HG03354 (cell line): ENCODE data around the gene RHEB.

Experiments used
- ATAC-seq: cut with Tn5 transposase; IDR thresholded peaks from one replicate; pipeline ENCODE4 v1.9.1; 2021; ENCODE audit warnings: mild to moderate bottlenecking; ENCODE audit not compliant: unreplicated experiment, poor library complexity, severe bottlenecking

RHEB gene

GRCh38 chr7:151454932-151455530, 64.7 kb downstream of the RHEB start:
- no peak for ATAC-seq

DNA sequence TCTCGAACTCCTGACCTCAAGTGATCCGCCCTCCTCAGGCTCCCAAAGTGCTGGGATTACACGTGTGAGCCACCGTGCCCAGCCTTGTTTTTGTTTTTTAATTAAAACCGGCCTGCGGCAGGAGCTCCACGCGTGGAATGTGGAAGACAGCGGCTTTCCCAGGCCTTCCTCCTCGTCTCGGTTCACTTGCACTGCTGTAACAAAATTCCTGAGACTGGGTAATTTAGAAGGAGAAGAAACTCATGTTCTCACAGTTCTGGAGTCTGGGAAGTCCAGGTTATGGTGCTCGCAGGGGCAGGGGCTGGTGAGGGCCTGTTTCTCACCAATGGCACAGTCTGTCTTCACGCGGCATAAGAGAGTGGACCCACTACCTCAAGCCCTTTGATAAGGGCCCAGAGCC, 65.4 kb downstream of the RHEB start:
- no peak for ATAC-seq

DNA sequence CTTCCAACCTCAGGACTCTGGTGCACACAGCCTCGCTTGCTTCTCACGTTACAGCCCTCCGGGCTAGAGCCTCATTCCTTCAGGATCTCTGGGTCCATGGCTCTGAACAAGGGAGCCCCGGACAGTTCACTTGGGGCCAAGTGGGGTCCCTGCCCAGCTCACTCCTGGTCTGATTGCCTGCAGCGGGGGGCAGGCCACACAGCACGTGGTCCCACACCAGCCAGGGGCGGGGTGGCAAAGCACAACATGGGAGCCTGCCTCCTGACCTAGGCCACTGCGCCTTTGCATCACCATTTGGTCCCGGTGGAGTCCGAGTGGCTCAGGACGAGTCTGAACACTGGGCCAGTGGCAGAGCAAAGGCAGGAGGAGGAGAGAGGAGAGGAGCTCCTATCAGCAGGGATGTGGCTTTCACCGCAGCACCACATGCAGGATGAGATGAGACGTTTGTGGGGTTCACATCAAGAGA, 66.3 kb downstream of the RHEB start:
- ATAC-seq: no peak

DNA sequence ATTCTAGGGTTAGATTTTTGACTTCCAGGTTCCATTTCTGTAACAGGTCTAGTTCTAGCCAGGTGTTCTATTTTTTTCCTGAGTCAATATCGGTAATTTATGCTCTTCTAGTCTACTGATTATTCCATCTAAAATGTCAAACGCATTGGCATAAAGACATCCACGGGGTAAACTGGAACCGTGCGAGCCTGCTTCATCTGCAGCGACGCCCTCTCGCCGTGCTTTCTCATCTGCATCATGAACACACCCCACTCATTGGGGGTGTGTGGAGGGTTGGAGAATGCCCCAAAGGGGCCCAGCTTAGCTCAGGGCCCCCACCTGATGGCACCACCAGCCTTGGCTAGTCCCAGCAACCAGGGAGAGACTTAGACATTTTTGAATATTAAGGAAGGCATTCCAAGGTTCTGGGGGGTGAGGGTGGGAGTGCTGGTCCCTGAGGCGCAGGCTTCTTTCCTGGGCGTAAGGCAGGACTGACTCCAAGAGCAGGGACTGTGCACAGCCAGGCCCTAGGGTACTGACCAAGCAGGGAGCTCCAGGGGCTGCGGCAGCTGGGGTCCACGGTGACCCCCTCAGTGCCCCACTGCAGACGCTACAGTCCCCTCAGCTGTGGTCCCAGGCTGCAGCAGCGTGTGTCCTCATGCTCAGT, 66.9 kb downstream of the RHEB start:
- no peak for ATAC-seq

GRCh38 chr7:151451626-151452571, 67.8 kb downstream of the RHEB start:
- ATAC-seq: no peak

DNA sequence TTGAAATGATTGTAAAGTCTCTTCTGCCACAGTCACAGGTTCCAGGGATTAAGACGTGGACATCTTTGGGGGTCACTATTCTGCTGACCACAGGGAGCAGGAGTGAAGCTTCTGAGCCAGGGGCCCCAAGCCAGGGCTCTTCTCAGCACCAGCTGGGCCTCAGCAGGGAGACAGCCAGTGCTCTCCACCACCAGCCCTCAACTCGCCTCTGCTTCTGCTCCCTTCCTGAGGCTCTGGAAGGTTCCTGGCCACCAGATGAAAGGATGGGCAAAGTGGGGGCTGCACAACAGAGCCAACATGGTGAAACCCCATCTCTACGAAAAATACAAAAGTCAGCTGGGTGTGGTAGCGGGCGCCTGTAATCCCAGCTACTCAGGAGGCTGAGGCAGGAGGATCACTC, 68.5 kb downstream of the RHEB start:
- ATAC-seq: no peak

- no peak for ATAC-seq
Observed at GRCh38 chr7:151449990-151450389, 69.7 kb downstream of the RHEB start.

GRCh38 chr7:151448261-151449252, 71.1 kb downstream of the RHEB start:
- ATAC-seq: peak; percentile 79

DNA sequence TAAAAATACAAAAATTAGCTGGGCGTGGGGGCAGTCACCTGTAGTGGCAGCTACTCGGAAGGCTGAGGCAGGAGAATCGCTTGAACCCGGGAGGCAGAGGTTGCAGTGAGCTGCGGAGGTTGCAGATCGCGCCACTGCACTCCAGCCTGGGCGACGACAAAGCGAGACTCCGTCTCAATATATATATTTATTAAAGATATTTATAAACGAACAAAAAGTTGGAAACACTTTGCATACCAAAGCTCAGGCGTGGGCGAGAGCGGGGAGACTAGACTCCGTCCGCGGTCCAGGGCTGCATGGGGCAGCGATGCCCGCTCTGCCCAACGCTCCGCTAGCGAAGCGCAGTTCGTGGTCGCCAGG, 71.8 kb downstream of the RHEB start:
- no peak for ATAC-seq

GRCh38 chr7:151447312-151447711, 72.4 kb downstream of the RHEB start:
- no peak for ATAC-seq

- no peak for ATAC-seq
Observed at GRCh38 chr7:151446412-151446811, 73.3 kb downstream of the RHEB start.

- no peak for ATAC-seq
Observed at GRCh38 chr7:151444632-151445031, 75.1 kb downstream of the RHEB start.

DNA sequence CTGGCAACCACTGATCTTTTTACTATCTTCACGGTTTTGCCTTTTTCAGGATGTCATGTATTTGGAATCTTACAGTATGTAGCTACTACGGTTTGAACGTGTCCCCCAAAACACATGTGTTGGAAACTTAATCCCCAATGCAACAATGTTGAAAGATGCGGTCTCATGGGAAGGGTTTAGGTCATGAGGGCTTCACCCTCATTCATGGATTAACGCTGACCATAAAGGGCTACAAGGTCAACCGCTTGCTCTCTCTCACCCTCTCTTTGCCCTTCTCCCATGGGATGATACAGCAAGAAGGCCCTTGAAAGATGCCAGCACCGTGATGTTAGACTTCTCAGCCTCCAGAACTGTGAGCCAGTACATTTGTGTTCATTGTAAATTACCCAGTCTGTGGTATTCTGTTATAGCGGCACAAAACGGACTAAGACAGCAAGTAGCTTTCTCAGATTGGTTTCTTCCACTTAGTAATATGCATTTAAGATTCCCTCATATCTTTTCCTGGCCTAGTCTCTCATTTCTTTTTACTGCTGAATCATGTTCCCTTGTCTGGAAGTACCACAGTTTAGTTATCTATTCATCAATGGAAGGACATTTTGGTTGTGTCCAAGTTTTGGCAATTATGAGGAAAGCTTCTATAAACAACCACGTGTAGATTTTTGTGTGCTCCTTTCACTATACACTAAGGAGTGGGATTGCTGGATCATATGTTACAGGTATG, 76.8 kb downstream of the RHEB start:
- no peak for ATAC-seq

- ATAC-seq: no peak
Observed at GRCh38 chr7:151440799-151441445, 78.8 kb downstream of the RHEB start.

- no peak for ATAC-seq
Observed at GRCh38 chr7:151439855-151440798, 79.6 kb downstream of the RHEB start, which contains the start of gene CRYGN. Gene CRYGN (minus strand): TSS chr7:151440141. CDS start chr7:151439917, 224 bp downstream.

GRCh38 chr7:151438864-151439601, 80.7 kb downstream of the RHEB start:
- ATAC-seq: no peak
